Tibial nerve (tissue), 4 donors: ENCODE measurements around the gene CKAP2L.

Experiments used
- CTCF ChIP-seq, 5 experiments: fragments of 200-600 bp in 3 of 5; fragments of 450-650 bp in 2 of 5; sonication (generic) in 3 of 5; IDR thresholded peaks; one replicate each; pipeline ENCODE4 v1.5.1; 2016 to 2019; ENCODE audit warnings: antibody characterized with exemption in 5 of 5, mild to moderate bottlenecking in 3 of 5, moderate library complexity in 2 of 5
- EP300 ChIP-seq, 2 donors: sonication (generic); formaldehyde crosslinking; IDR thresholded peaks; one replicate each; pipeline ENCODE4 v1.6.1; 2017; ENCODE audit warnings: antibody characterized with exemption in 2 of 2, mild to moderate bottlenecking in 1 of 2
- POLR2A ChIP-seq, 2 donors: fragments of 450-650 bp; IDR thresholded peaks; one replicate each; pipeline ENCODE4 v1.6.1; 2017; ENCODE audit warnings: antibody characterized with exemption in 2 of 2, mild to moderate bottlenecking in 2 of 2, moderate library complexity in 2 of 2

GRCh38 chr2:112714836-112715631 lies 49.4 kb downstream of the CKAP2L start:
- TF ChIP-seq CTCF (IDR thresholded peaks at IDR 0.05) (no peak), POLR2A (IDR thresholded peaks at IDR 0.05) (no peak), EP300 (IDR thresholded peaks at IDR 0.05) (no peak)
